ENCODE data around the gene LRRC10.

The LRRC10 gene

DNA sequence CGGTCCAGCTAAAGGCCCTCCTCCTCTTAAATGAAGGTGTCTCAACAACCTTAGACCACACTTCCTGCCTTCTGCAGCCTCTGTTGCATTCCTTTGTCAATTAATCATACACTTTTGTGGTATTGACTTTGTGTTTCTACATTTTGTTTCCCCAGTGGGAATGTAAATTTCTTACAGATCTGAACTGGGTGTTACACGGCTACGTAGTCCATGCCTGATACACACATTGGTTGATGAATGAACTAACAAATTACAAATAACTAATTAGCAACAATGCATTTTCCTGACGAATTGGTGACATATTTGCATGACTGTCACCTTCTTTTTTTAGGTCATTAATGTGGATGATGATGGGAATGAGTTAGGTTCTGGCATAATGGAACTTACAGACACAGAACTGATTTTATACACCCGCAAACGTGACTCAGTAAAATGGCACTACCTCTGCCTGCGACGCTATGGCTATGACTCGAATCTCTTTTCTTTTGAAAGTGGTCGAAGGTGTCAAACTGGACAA, 40.6 kb downstream of the LRRC10 start:
- no peak for DNase-seq (ENCODE audit: low read depth, low spot score)

DNA sequence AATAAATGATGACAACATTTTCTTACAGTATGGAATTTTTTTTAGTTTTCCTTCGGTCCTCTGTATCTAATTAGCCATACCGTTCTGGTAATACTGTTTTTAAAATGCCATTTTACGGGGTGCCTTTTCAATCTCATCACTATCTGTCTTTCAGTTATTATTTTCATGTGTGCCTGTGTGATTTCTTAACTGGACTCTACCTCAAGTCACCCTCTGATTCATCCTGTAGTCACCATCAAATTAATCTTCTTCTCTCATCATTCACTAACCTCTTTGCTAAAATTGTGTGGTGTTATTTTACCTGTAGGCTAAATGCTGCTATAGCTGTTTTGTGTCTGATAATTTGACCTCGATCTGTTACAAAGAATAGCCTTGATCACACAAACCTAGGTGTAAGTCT, 41.5 kb downstream of the LRRC10 start:
- no peak for DNase-seq (ENCODE audit: low read depth, low spot score)

GRCh38 chr12:69566603-69567002, 44.1 kb downstream of the LRRC10 start:
- no peak for DNase-seq (ENCODE audit: low read depth, low spot score)

GRCh38 chr12:69563166-69563762, 47.4 kb downstream of the LRRC10 start:
- no peak for DNase-seq (ENCODE audit: low read depth, low spot score)

All from activated naive CD8-positive, alpha-beta T cell treated with anti-CD3 and anti-CD28 coated beads, Interleukin-2, amount 50 U/mL, for 16 hours (primary cell).